CMK (cell line): ENCODE results near the gene PDE9A.
"Not testable (repeated sequence)": the region's sequence is repeated elsewhere in the genome, so short reads cannot be mapped to it uniquely, and the experiment has no call there.

ENCODE experiments used
- DNase-seq: peaks from one replicate; pipeline ENCODE4 v3.0.0-alpha.2; 2010; ENCODE audit warnings: low read depth

PDE9A gene

GRCh38 chr21:42799516-42799915, 146.1 kb downstream of the PDE9A start:
- no peak for DNase-seq

- no peak for DNase-seq
Measured at GRCh38 chr21:42799948-42800347, 146.5 kb downstream of the PDE9A start.

- not testable (repeated sequence) for DNase-seq
Measured at GRCh38 chr21:42801616-42802015, 148.2 kb downstream of the PDE9A start.

- no peak for DNase-seq
Measured at GRCh38 chr21:42806509-42807140, 153.2 kb downstream of the PDE9A start.

GRCh38 chr21:42807293-42807895, 154.0 kb downstream of the PDE9A start:
- DNase-seq = not testable (repeated sequence)

- no peak for DNase-seq
Measured at GRCh38 chr21:42807938-42808613, 154.7 kb downstream of the PDE9A start.

- DNase-seq = no peak
Measured at GRCh38 chr21:42809171-42809570, 155.8 kb downstream of the PDE9A start.

- DNase-seq = no peak
Measured at GRCh38 chr21:42809577-42810475, 156.4 kb downstream of the PDE9A start.

- no peak for DNase-seq
Measured at GRCh38 chr21:42811960-42812359, 158.5 kb downstream of the PDE9A start.

- not testable (repeated sequence) for DNase-seq
Measured at GRCh38 chr21:42812528-42813241, 159.3 kb downstream of the PDE9A start.

- DNase-seq = no peak
Measured at GRCh38 chr21:42815217-42815616, 161.8 kb downstream of the PDE9A start.

GRCh38 chr21:42818328-42818749, 164.9 kb downstream of the PDE9A start:
- no peak for DNase-seq

GRCh38 chr21:42819861-42820615, 166.6 kb downstream of the PDE9A start:
- no peak for DNase-seq

- DNase-seq = no peak
Measured at GRCh38 chr21:42820616-42821465, 167.4 kb downstream of the PDE9A start.
